Right kidney (tissue), 1 donor: Measurements from ENCODE around the gene MAEA.

Experiments
- DNase-seq: peaks from one replicate; pipeline ENCODE4 v3.0.0-alpha.2; 2016

MAEA gene

DNA sequence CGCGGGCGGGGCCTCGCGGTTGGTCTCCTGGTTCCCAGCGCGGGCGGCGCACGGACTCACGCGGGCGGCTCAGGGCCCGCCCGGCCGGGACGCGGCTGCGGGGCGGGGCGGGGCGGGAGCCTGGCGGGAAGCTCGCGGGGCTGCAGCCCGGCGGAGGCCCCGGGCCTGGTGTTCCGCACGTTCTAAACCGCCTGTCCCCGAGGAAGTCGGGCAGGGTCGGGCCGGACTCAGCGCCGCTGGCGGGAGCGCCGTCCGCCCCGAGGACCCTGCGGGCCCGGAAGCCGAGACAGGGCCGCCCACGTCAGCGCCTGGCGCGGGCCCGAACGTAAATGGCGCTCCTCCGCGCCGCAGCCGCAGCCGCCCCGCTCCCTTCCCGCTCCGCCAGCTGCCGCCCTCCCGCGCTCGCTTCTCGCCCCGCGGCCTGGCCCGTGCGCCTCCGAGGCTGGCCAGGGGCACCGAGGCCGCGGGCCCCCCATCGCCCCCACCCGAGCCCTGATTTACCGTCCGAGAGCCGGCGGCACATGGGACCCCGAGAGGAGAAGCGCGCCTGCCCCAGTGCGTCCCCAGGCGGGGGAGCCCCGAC, 40.5 kb upstream of the MAEA start:
- DNase-seq: peak; percentile 85

GRCh38 chr4:1249731-1250526, 39.8 kb upstream of the MAEA start:
- peak; percentile 74 for DNase-seq

DNA sequence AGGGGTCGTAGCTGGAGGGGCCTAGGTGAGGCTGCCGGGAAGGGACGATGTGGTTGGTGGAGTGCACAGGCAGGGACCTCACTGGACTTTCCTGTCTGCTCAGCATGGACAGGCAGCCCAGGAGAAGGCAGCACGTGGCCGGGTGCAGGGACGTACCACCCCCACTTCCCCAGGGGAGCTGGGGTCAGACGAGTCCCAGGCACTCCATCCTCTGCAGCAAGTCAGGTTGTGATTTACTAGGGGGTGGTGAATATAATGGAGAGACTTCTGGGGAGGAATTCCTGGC, 39.2 kb upstream of the MAEA start:
- DNase-seq: no peak

DNA sequence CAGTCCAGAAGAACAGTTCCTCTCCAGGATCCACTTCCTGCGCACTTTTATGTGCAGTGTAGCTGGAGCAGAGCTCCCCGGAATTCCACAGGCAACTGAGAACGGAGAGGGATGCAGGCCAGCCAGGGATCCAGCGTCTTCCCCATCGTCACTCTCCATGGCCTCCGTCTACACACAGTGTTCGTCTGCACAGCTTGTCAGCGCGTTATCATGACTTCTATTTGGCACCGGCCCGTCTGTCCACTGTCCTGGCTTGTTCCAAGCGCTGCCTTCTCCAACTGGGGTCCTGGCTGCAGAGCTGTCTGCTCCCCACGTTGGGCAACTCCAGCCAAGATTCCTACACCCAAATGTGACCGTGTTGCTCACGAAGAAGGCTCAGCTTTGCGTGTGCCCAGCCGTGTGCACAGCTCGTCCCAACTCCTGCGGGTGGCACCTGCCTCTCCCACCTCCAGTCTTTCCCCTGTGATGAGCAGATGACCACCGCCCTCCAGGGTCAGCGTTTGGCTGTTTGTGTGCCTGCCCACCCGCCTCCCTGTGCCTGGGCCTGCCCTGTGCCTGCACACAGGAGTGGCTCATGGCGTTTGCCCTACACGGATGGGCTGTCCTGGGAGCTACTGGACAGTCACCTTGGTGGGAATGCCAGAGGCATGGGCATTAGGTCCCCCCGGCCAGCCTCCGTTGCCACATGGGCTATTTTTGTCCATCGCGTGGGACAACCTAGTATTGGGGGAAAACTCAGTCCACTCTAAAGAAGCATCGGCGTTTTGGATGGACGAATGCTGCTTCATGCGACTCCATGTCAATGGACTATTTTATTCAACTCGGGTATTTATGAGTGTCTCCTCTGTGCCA, 38.5 kb upstream of the MAEA start:
- DNase-seq: no peak

DNA sequence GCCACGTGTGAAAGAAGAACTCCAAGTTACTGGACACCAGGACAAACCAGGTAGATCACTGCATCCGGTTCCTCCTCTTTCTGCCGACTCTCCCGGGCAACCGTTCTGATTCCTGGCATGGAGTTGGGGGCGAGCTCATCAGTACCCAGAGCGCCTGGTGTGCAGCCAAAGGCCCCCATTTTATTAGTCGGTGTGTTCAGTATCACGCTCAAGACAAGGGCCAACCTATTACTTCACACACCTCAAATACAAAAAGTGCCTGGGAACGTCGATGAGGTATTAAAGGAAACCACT, 38.0 kb upstream of the MAEA start:
- DNase-seq: no peak

- no peak for DNase-seq
Measured at GRCh38 chr4:1252928-1253492, 36.7 kb upstream of the MAEA start.

GRCh38 chr4:1253831-1254230, 35.9 kb upstream of the MAEA start:
- no peak for DNase-seq

- no peak for DNase-seq
Measured at GRCh38 chr4:1255151-1255550, 34.5 kb upstream of the MAEA start.

GRCh38 chr4:1255699-1256098, 34.0 kb upstream of the MAEA start:
- no peak for DNase-seq

GRCh38 chr4:1258457-1258856, 31.2 kb upstream of the MAEA start:
- no peak for DNase-seq

DNA sequence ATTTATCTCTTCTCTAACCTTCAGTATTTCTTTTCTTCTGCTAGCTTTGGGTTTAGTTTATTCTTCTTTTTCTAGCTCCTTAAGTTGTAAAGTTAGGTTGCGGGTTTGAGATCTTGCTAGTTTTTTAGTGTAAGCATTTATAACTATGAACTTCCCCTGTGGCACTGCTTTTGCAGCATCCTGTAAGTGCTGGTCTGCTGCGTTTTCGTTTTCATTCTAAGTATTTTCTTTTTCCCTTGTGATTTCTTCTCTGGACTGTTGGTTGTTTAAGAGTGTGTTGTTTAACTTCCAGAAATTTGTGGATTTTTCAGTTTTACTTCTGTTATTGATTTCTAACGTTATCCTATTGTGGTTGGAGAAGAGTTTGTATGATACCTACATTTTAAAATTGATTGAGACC, 29.7 kb upstream of the MAEA start:
- no peak for DNase-seq

GRCh38 chr4:1260418-1261106, 29.1 kb upstream of the MAEA start:
- no peak for DNase-seq

DNA sequence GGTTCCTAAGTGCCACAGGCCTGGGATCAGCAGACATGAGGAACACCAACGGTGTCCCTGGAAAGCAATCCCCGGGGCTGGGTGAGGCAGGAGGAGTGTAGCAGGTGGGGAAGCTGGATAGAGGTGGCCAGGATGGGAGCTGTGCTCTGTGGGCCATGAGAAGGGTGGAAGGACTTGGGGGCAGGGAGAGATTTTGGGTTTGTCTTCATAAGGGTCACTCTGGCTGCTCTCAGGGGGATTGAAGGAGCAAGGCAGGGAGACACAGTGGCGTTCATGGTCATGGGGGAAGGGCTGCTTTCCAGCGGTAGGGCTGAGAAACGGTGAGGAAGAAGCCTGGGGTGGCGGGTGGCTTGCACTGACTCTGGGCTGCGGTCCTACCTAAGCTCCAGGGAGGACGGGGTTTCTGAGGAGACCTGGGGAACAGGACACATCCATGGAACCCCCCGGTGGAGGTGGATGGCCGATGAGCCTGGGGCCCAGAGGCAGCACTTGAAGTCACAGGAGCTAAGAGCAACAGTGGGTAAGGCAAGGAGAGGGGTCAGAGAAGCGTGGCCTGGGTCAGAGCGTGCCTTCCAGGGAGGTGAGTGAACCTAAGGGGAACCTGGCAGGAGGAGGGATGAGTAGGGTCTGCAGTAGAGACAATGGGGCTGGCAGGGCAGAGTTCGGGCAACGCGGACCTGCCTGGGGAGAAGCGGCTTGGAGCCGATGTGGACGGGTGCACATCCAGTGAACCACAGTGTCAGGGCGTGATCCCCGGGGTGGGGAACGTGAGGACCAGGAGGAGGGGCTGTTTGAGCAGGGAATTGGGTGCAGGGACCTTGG, 28.4 kb upstream of the MAEA start:
- no peak for DNase-seq

- DNase-seq: no peak
Measured at GRCh38 chr4:1264942-1265341, 24.7 kb upstream of the MAEA start.

DNA sequence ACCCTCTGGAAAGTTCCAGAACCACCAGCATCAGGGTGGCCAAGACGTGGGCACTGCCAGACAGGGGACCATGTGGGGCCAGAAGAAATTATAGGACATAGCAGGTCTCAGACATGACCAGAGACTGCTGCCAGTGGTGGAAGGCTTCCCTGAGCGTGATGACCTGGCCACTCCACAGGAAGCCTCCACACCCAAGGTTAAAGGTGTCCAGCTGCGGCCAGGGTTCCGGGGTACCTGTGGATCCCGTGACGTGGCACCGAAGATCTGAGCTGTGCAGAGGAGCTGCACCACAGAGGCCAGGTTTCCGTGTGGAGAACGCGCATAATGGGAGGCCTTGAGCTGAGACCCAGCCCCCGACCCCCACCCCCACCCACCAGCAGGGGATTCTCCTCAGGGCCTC, 24.3 kb upstream of the MAEA start:
- no peak for DNase-seq

DNA sequence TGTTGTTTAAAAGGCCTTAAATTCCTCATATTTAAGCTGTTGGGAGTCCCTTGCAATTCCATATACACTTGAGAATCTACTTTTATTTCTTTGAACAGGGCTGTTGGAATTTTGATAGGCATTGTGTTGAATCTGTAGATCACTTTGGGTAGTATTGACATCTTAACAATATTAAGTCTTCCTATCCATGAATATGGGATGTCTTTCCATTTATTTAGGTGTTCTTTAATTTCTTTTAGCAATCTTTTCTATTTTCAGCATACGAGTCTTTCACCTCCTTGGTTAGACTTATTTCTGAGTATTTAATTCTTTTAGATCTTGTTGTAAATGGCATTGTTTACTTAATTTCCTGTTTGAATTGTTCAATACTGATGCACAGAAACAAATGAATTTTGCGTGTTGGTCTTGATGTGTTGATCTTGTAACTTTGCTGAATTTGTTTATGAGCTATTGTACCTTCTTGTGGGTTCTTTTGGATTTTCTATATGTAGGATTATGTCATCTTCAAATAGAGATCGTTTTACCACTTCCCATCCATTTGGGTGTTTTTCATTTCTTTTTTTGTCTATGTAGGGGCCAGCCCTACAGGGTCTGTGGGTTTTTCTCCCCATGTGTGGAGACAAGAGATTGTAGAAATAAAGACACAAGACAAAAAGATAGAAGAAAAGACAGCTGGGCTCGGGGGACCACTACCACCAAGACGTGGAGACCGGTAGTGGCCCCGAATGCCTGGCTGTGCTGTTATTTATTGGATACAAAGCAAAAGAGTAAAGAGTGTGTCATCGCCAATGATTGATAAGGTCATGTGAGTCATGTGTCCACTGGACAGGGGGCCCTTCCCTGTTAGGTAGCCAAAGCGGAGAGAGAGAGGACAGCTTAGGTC, 22.6 kb upstream of the MAEA start:
- no peak for DNase-seq

DNA sequence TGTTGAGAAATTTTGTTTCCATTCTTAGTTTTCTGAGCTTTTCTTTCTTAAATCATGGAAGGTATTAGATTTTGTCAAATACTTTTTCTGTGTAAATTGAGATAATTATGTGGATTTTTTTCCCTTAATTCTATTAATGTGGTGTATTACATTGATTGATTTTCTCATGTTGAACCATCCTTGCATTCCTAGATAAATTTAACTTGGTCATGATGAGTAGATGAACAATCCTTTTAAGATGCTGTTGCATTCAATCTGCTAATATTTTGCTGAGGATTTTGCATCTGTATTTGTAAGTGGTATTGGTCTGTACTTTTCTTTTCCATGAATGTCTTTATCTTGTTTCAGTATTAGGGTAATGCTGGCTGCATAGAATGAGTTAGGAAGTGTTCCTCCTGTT, 20.5 kb upstream of the MAEA start:
- DNase-seq: no peak

DNA sequence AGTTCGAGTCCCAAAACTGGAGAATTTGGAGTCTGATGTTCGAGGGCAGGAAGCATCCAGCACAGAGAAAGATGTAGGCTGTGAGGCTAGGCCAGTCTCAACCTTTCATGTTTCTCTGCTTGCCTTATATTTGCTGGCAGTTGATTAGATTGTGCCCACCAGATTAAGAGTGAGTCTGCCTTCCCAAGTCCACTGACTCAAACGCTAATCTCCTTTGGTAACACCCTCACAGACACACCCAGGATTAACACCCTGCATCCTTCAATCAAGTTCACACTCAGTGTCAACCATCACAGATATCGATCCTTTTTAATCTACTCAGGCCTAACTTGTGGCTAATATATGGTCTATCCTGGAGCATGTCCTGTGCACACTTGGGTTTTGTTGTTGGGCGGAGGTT, 18.0 kb upstream of the MAEA start:
- no peak for DNase-seq

DNA sequence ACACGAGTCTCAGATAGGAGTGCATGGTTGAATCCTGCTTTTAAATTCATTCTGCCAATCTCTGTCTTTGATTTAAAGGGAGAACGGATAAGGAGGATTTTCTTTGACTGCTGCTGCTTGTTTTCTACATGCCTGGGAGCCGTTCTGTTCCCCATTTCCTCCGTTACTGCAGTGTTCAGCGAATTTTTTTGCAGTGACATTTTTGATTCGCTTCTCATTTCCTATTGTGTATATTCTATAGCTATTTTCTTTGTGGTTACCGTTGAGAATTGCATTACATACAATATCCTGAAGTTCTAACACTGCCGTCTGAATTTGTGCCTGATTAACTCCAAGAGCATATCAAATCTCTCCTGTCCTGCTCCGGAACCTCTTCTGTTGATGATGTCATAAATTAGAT, 14.8 kb upstream of the MAEA start:
- DNase-seq: no peak

GRCh38 chr4:1276984-1277383, 12.7 kb upstream of the MAEA start:
- DNase-seq: no peak
